Endometrial microvascular endothelial cells (primary cell): ENCODE measurements around the gene IL17C. TPM values are rescaled to one million over a fixed set of nuclear protein-coding genes. Genes with fewer than 3 reads are reported as not detected.

Experiments used
- total RNA-seq: library from RNA; depleted of rRNA; stranded (reverse); fragments of >200 nt; gene quantifications from one replicate; pipeline ENCODE4 v1.2.3, GENCODE V29; 2015; ENCODE audit errors: inconsistent ontology term

IL17C gene
- total RNA-seq, 1 donor from 2014 or later: not detected

Other genes starting within 250 kb of the IL17C start
- gene ZFPM1, start 185.3 kb upstream of the IL17C start, total RNA-seq: 1.2 TPM
- gene ZC3H18, start 68.2 kb upstream of the IL17C start, total RNA-seq: 13.1 TPM
- 159 TPM for gene CYBA, start 12.5 kb downstream of the IL17C start, total RNA-seq
- 28.0 TPM for gene MVD, start 24.5 kb downstream of the IL17C start, total RNA-seq
- gene SNAI3, start 47.9 kb downstream of the IL17C start, total RNA-seq: not detected
- 32.6 TPM for gene RNF166, start 67.8 kb downstream of the IL17C start, total RNA-seq
- gene CTU2, start 67.9 kb downstream of the IL17C start, total RNA-seq: 21.9 TPM
- gene PIEZO1, start 146.6 kb downstream of the IL17C start, total RNA-seq: 383 TPM
- 21.5 TPM for gene CDT1, start 165.2 kb downstream of the IL17C start, total RNA-seq
- 253 TPM for gene APRT, start 173.4 kb downstream of the IL17C start, total RNA-seq
- gene GALNS, start 218.4 kb downstream of the IL17C start, total RNA-seq: 34.7 TPM
- gene TRAPPC2L, start 218.6 kb downstream of the IL17C start, total RNA-seq: 54.1 TPM
- not detected for gene PABPN1L, start 228.1 kb downstream of the IL17C start, total RNA-seq